Bronchial epithelial cell (primary cell): Measurements from ENCODE around the gene ST3GAL3. TPM values are rescaled to one million over a fixed set of nuclear protein-coding genes. Genes with fewer than 3 reads are reported as not detected.

ENCODE experiments used
- DNase-seq: peaks from one replicate; pipeline ENCODE4 v3.0.0-alpha.2; 2010; ENCODE audit warnings: low read depth
- FAIRE-seq: peaks from 2 replicates; lab custom pipeline; 2011; peaks lifted over from hg19 to GRCh38; lab: Jason Lieb, UNC
- H3K27me3 ChIP-seq: 2 replicates; pipeline ENCODE4 v1.5.1; 2011; ENCODE audit warnings: low read length; ENCODE audit not compliant: control insufficient read depth, insufficient read depth
- H3K36me3 ChIP-seq: 2 replicates; pipeline ENCODE4 v1.5.1; 2011; ENCODE audit warnings: low read length; ENCODE audit not compliant: control insufficient read depth, insufficient read depth
- H3K4me3 ChIP-seq: 2 replicates; pipeline ENCODE4 v1.5.1; 2011; ENCODE audit warnings: mild to moderate bottlenecking, low read depth, low read length, control low read depth
- total RNA-seq: library from RNA; depleted of rRNA; stranded (reverse); fragments of >200 nt; gene quantifications from 2 replicates; pipeline ENCODE4 v1.2.1, GENCODE V29; 2014
- TF ChIP-seq, protein P1 (sequence below): IDR thresholded peaks from 2 replicates; pipeline ENCODE4 v1.5.1; 2011; ENCODE audit warnings: mild to moderate bottlenecking, moderate library complexity, low read length, control low read depth, inconsistent platforms; ENCODE audit not compliant: insufficient read depth, severe bottlenecking

ST3GAL3 gene
- total RNA-seq, 1 donor from 2014 or later: 10.3 TPM

DNA sequence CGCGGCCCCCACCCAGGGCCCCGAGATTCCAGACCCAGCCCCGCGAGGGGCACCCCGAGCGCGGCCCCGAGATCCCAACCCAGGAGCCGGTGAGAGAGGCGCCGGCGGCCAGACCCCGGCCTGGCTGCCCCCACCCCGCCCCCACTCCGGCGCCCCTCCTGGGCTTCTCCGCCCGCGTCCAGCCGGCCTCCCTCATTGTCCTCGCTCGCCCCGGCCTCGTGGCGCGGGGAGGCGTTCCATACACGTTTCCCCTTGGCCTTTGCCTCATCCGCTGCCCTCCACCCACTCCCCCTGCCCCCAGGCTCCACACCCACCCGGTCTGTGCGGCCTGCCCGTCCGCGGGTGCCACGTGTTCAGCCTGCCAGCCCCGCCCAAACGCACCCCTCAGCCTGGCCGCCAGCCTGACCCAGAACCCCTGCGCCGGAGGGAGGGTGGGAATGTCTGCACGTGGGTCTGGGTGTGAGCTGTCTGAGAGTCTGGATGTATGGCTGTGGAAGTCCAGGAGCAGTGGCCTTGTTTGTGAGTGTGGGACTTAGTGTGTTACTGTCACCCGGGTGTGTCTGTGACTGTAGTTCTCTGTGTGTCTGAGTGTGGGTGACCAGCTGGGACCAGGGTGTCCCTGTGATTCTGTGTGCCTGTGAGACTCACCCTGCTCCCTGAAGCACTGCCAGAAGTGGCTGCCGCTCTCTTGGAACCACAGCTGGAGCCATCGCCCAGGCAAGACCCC, 272.4 kb downstream of the ST3GAL3 start:
- Histone ChIP-seq H3K27me3 (no peaks in the 10 kb centered on the region), H3K4me3 (peak overlapping the region; percentile 46), H3K36me3 (peaks cover 23% of the 10 kb centered on the region)
- FAIRE-seq (peak; percentile 58), DNase-seq (peak; percentile 34)
- TF ChIP-seq, protein P1, sequence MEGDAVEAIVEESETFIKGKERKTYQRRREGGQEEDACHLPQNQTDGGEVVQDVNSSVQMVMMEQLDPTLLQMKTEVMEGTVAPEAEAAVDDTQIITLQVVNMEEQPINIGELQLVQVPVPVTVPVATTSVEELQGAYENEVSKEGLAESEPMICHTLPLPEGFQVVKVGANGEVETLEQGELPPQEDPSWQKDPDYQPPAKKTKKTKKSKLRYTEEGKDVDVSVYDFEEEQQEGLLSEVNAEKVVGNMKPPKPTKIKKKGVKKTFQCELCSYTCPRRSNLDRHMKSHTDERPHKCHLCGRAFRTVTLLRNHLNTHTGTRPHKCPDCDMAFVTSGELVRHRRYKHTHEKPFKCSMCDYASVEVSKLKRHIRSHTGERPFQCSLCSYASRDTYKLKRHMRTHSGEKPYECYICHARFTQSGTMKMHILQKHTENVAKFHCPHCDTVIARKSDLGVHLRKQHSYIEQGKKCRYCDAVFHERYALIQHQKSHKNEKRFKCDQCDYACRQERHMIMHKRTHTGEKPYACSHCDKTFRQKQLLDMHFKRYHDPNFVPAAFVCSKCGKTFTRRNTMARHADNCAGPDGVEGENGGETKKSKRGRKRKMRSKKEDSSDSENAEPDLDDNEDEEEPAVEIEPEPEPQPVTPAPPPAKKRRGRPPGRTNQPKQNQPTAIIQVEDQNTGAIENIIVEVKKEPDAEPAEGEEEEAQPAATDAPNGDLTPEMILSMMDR: no peak

DNA sequence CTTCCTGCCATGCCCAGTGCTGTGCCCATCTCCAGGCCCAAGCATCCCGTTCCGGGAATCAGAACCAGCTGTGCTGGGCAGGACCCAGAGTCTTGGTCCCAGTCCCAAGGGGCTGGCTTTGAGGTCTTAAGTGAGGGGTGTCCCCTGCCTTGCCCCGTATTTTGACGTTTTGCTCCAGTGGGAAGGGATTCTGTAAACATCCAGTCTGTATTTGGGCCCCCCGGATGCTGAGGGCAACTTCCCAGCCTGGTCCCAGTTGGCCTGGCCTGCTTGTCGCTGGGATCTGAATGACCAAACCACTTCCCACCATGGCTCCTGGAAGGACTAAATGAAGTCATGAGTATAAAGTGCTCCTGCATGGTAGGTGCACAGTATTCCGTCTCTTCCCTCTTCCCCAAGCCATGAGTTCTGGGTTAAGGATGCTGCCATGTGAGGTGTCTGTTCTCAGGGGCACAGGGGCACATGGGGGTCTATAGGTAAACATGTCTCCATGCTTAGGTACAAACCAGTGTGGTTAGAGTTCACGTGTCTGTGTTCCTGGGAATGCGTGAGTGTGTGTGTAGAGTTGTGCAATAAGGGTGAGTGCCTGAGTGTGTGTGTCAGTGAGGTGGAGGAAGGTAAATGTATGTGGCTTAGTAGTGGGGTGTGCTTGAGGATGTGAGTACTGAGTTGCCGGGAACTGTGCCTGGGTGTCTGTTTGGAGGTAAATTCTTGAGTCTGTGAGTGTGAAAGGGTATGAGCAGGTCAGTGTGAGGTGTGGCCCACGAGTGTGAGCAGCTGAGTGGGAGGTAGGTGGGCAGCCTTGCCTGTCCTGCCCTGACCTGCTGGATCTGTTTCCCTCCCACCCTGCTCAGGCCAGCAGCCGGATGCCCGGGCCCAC, 273.2 kb downstream of the ST3GAL3 start:
- TF ChIP-seq, protein P1: no peak
- peak overlapping the region; percentile 46 for H3K4me3 ChIP-seq
- DNase-seq (peak; percentile 89), FAIRE-seq (peak; percentile 84)
- no peaks in the 10 kb centered on the region for H3K27me3 ChIP-seq
- peaks cover 25% of the 10 kb centered on the region for H3K36me3 ChIP-seq

Other genes starting within 250 kb of the ST3GAL3 start
- gene PTPRF, start 176.7 kb upstream of the ST3GAL3 start, total RNA-seq: 127 and 202 TPM in 2 replicates
- 34.5 and 37.4 TPM in 2 replicates for gene KDM4A, start 57.4 kb upstream of the ST3GAL3 start, total RNA-seq
- 8.7 and 20.1 TPM in 2 replicates for gene ARTN, start 226.3 kb downstream of the ST3GAL3 start, total RNA-seq
- gene IPO13, start 239.4 kb downstream of the ST3GAL3 start, total RNA-seq: 13.2 and 19.8 TPM in 2 replicates